Measurements from ENCODE around the gene KREMEN1.

KREMEN1 gene

GRCh38 chr22:29193021-29193420, 120.2 kb downstream of the KREMEN1 start:
- no peak for DNase-seq
- H3K36me3 ChIP-seq (replicated peaks; ENCODE audit: insufficient read depth, low read length) = no peaks in the 10 kb centered on the region
- no peaks in the 10 kb centered on the region for H3K9me3 ChIP-seq (replicated peaks; ENCODE audit: insufficient read depth, low read length)
- H3K4me2 ChIP-seq (ENCODE audit: low read depth, low read length) = no peak overlapping the region
- H3K79me2 ChIP-seq (ENCODE audit: low read length) = no peaks in the 10 kb centered on the region
- no peaks in the 10 kb centered on the region for H3K4me1 ChIP-seq (ENCODE audit: low read length)
- H3K4me3 ChIP-seq (ENCODE audit: low read length) = no peak overlapping the region
- no peaks in the 10 kb centered on the region for H3K27me3 ChIP-seq (replicated peaks; ENCODE audit: insufficient read depth, low read length)
- no peaks in the 10 kb centered on the region for H3K9me2 ChIP-seq (replicated peaks; ENCODE audit: insufficient read depth, low read length)
- H2AFZ ChIP-seq (ENCODE audit: low read length) = no peak overlapping the region
- TF ChIP-seq EZH2 (optimal IDR thresholded peaks at IDR 0.05; ENCODE audit: low read depth, low read length) (no peak), EZH2phosphoT487 (IDR thresholded peaks at IDR 0.05; ENCODE audit: low read length) (no peak), CTCF (IDR thresholded peaks at IDR 0.05; ENCODE audit: low read length) (no peak)
- no peak overlapping the region for H3K27ac ChIP-seq (ENCODE audit: low read length)
- H3K9ac ChIP-seq (ENCODE audit: low read length) = no peak overlapping the region
- H3F3A ChIP-seq (ENCODE audit: insufficient read depth, low read length) = no peaks in the 10 kb centered on the region
- H4K20me1 ChIP-seq (ENCODE audit: insufficient read depth, low read length) = no peaks in the 10 kb centered on the region

- no peaks in the 10 kb centered on the region for H3F3A ChIP-seq (ENCODE audit: insufficient read depth, low read length)
- no peak overlapping the region for H3K4me3 ChIP-seq (ENCODE audit: low read length)
- H3K36me3 ChIP-seq (replicated peaks; ENCODE audit: insufficient read depth, low read length) = no peaks in the 10 kb centered on the region
- H4K20me1 ChIP-seq (ENCODE audit: insufficient read depth, low read length) = no peaks in the 10 kb centered on the region
- no peak overlapping the region for H3K9ac ChIP-seq (ENCODE audit: low read length)
- no peaks in the 10 kb centered on the region for H3K79me2 ChIP-seq (ENCODE audit: low read length)
- no peaks in the 10 kb centered on the region for H3K9me3 ChIP-seq (replicated peaks; ENCODE audit: insufficient read depth, low read length)
- no peak overlapping the region for H2AFZ ChIP-seq (ENCODE audit: low read length)
- no peaks in the 10 kb centered on the region for H3K27me3 ChIP-seq (replicated peaks; ENCODE audit: insufficient read depth, low read length)
- H3K27ac ChIP-seq (ENCODE audit: low read length) = no peak overlapping the region
- no peak overlapping the region for H3K4me2 ChIP-seq (ENCODE audit: low read depth, low read length)
- H3K9me2 ChIP-seq (replicated peaks; ENCODE audit: insufficient read depth, low read length) = no peaks in the 10 kb centered on the region
- no peaks in the 10 kb centered on the region for H3K4me1 ChIP-seq (ENCODE audit: low read length)
- TF ChIP-seq EZH2 (optimal IDR thresholded peaks at IDR 0.05; ENCODE audit: low read depth, low read length) (no peak), CTCF (IDR thresholded peaks at IDR 0.05; ENCODE audit: low read length) (0 out of 2 replicates have a peak, but pooled peaks have one; percentile 5)
- DNase-seq = peak; percentile 14
These were observed 121.3 kb downstream of the KREMEN1 start for GRCh38 chr22:29194184-29194583.

DNA sequence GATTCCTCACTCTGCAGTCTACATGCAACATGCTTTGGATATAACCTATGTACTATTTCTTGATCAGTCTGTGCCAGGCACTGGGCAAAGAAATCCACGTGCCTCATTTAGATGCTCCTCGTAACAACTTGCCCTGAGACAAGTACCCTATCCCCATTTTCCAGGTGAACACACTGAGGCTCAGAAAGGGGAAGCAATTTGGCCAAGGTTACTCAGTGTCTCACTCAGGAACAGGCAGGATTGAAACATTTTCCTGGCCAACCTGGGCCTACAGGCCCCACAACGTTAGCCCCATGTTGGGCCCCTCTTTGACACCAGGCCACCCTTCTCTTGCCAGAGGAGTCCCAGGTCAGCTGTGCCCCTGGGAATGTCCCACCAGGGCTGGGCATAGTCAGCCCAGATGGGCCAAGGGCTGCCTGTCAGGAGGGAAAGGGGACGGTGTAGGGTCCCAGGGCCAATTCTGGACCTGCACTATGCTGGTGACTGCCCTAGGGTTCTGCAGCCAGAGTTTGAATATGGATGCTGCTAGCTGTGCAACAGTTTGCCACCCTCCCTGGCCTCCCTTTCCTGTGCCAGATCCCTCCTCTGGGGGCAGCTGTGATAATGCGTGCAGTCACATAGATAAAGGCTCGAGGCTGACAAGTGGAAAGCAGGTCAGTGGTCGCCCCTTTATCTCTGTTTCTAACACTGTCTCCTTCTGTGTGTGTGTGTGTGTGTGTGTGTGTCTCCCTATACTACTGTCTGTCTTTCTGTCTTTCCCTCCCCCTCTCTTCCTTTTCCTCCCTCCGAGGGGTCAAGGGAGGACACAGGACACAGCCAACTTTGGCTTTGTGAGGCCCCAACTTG, 122.5 kb downstream of the KREMEN1 start:
- DNase-seq = no peak
- Histone ChIP-seq H3K9ac (ENCODE audit: low read length) (no peak overlapping the region), H4K20me1 (ENCODE audit: insufficient read depth, low read length) (no peaks in the 10 kb centered on the region), H3K9me2 (replicated peaks; ENCODE audit: insufficient read depth, low read length) (no peaks in the 10 kb centered on the region), H3F3A (ENCODE audit: insufficient read depth, low read length) (no peaks in the 10 kb centered on the region), H3K4me1 (ENCODE audit: low read length) (0 out of 2 replicates have a peak, but pooled peaks cover 3% of the 10 kb centered on the region), H2AFZ (ENCODE audit: low read length) (no peak overlapping the region), H3K27ac (ENCODE audit: low read length) (no peak overlapping the region), H3K4me2 (ENCODE audit: low read depth, low read length) (no peak overlapping the region), H3K27me3 (replicated peaks; ENCODE audit: insufficient read depth, low read length) (no peaks in the 10 kb centered on the region), H3K4me3 (ENCODE audit: low read length) (no peak overlapping the region), H3K9me3 (replicated peaks; ENCODE audit: insufficient read depth, low read length) (no peaks in the 10 kb centered on the region), H3K79me2 (ENCODE audit: low read length) (no peaks in the 10 kb centered on the region), H3K36me3 (replicated peaks; ENCODE audit: insufficient read depth, low read length) (no peaks in the 10 kb centered on the region)
- TF ChIP-seq EZH2 (optimal IDR thresholded peaks at IDR 0.05; ENCODE audit: low read depth, low read length) (no peak), EZH2phosphoT487 (IDR thresholded peaks at IDR 0.05; ENCODE audit: low read length) (no peak), CTCF (IDR thresholded peaks at IDR 0.05; ENCODE audit: low read length) (no peak)

Data from MM.1S (cell line).